Keratinocyte (primary cell): ENCODE data around the gene FHOD1. TPM values are rescaled to one million over a fixed set of nuclear protein-coding genes. Genes with fewer than 3 reads are reported as not detected.
A peak's percentile ranks its signal among the peaks of the same experiment; 100 is the strongest.

ENCODE experiments used
- DNase-seq: peaks from one replicate; pipeline ENCODE4 v3.0.0-alpha.2; 2011; ENCODE audit warnings: low read depth, missing footprints, low spot score
- FAIRE-seq: peaks from 2 replicates; lab custom pipeline; 2011; peaks lifted over from hg19 to GRCh38; lab: Jason Lieb, UNC
- H2AFZ ChIP-seq: 2 replicates; pipeline ENCODE4 v1.6.0; 2012; ENCODE audit warnings: low read length, control low read depth, inconsistent platforms; ENCODE audit not compliant: control insufficient read depth
- H3K27ac ChIP-seq: 2 replicates; pipeline ENCODE4 v1.5.1; 2011; ENCODE audit warnings: low read length; ENCODE audit not compliant: control insufficient read depth, insufficient read depth
- H3K27me3 ChIP-seq: 3 replicates; pipeline ENCODE4 v1.6.0; 2011; ENCODE audit warnings: low read length; ENCODE audit not compliant: control insufficient read depth, insufficient read depth; ENCODE audit errors: extremely low read depth
- H3K36me3 ChIP-seq, 2 experiments: 2 replicates in 1 of 2; 3 replicates in 1 of 2; pipeline ENCODE4 v1.5.1; 2011; ENCODE audit warnings: low read length in 2 of 2, mild to moderate bottlenecking in 1 of 2; ENCODE audit not compliant: control insufficient read depth in 2 of 2, insufficient read depth in 2 of 2; ENCODE audit errors: extremely low read depth in 1 of 2
- H3K4me1 ChIP-seq: 3 replicates; pipeline ENCODE4 v1.5.1; 2011; ENCODE audit warnings: low read length; ENCODE audit not compliant: control insufficient read depth, insufficient read depth; ENCODE audit errors: extremely low read depth
- H3K4me2 ChIP-seq: 3 replicates; pipeline ENCODE4 v1.6.0; 2011; ENCODE audit warnings: low read depth, low read length; ENCODE audit not compliant: control insufficient read depth, insufficient read depth; ENCODE audit errors: extremely low read depth
- H3K4me3 ChIP-seq, 3 experiments: fragments of 200-600 bp in 1 of 3; sonication (generic) in 1 of 3; 2 replicates in 2 of 3; 3 replicates in 1 of 3; pipeline ENCODE4 v1.5.1; 2011 to 2016; ENCODE audit warnings: low read length in 3 of 3, mild to moderate bottlenecking in 3 of 3, control low read depth in 2 of 3, inconsistent platforms in 1 of 3, low read depth in 1 of 3, mixed read lengths in 1 of 3, mixed run types in 1 of 3, moderate library complexity in 1 of 3; ENCODE audit not compliant: control insufficient read depth in 2 of 3, insufficient read depth in 2 of 3; ENCODE audit errors: extremely low read depth in 1 of 3
- H3K79me2 ChIP-seq: 2 replicates; pipeline ENCODE4 v1.6.0; 2012; ENCODE audit warnings: low read length; ENCODE audit not compliant: control insufficient read depth, insufficient read depth
- H3K9ac ChIP-seq: 3 replicates; pipeline ENCODE4 v1.6.0; 2011; ENCODE audit warnings: low read length; ENCODE audit not compliant: control insufficient read depth, insufficient read depth; ENCODE audit errors: extremely low read depth
- H3K9me1 ChIP-seq: 3 replicates; pipeline ENCODE4 v1.6.0; 2011; ENCODE audit warnings: low read length; ENCODE audit not compliant: control insufficient read depth, insufficient read depth; ENCODE audit errors: extremely low read depth
- H3K9me3 ChIP-seq: 2 replicates; pipeline ENCODE4 v1.5.1; 2012; ENCODE audit warnings: low read depth, low read length; ENCODE audit not compliant: control insufficient read depth
- H4K20me1 ChIP-seq: 3 replicates; pipeline ENCODE4 v1.6.0; 2011; ENCODE audit warnings: low read length; ENCODE audit not compliant: control insufficient read depth, insufficient read depth; ENCODE audit errors: extremely low read depth
- EZH2 ChIP-seq: IDR thresholded peaks from one replicate; pipeline ENCODE4 v1.6.1; 2012; ENCODE audit warnings: inconsistent platforms, mild to moderate bottlenecking, low read length, moderate library complexity
- dilution Hi-C: fragments of 300-500 bp; cut with MboI; formaldehyde crosslinking; loops from one replicate; pipeline ENCODE4 v1.7.0; 2020; ENCODE audit warnings: low sequenced_read_pairs; ENCODE audit not compliant: extremely low pct_ligation_motif_present
- polyA plus RNA-seq, 5 experiments: library from polyadenylated mRNA; depleted of rRNA in 3 of 5; stranded (reverse) in 3 of 5; stranded (forward) in 1 of 5; unstranded in 1 of 5; fragments of >200 nt; gene quantifications; 1 replicate in 1 of 5; 2 replicates in 3 of 5; 3 replicates in 1 of 5; pipeline versions ENCODE4 v1.2.1 to v1.2.3, GENCODE V29; 2011 to 2012; ENCODE audit warnings: missing spikeins in 2 of 5, low read depth in 1 of 5, low replicate concordance in 1 of 5
- TF ChIP-seq, protein P1 (sequence below), 3 experiments: IDR thresholded peaks in 1 of 3; conservative IDR thresholded peaks in 1 of 3; optimal IDR thresholded peaks in 1 of 3; 2 replicates in 2 of 3; 3 replicates in 1 of 3; pipeline versions ENCODE3 to v1.5.1; 2011; ENCODE audit warnings: low read length in 3 of 3, mild to moderate bottlenecking in 3 of 3, moderate library complexity in 2 of 3, control low read depth in 1 of 3, inconsistent platforms in 1 of 3; ENCODE audit not compliant: insufficient read depth in 2 of 3; ENCODE audit errors: extremely low read depth in 1 of 3

Gene FHOD1
- polyA plus RNA-seq, 1 donor (not counting 4 experiments of a cell fraction or from before 2014, with no cell fraction given): 29.4 TPM

DNA sequence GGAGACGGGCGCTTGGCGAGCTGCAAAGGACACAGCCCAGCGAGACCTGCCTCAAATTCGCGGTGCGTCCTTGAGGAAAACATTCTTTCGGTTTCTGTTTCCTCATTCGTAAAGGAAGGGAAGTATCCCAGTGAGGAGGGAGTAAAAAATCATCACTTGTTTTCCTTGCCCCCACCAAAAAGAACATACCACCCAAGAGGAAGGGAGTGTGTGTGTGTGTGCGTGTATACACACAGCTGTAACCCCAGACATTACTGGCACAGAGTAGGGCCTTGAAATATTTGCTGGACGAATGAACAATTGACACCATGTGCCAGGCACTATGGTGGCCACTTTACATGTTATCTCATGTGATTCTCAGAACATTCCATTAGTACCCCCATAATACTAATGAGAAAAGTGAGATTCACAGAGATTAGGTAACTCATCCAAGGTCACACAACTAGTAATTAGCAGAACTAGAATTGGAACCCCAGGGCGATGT, 61.6 kb downstream of the FHOD1 start:
- Histone ChIP-seq H3K4me2 (peak overlapping the region; percentile 73), H3K27me3 (no peaks in the 10 kb centered on the region), H3K4me1 (peaks cover 25% of the 10 kb centered on the region), H2AFZ (no peak overlapping the region), H3K4me3 (no peak overlapping the region), H3K9me1 (peaks cover 2% of the 10 kb centered on the region), H3K9me3 (no peaks in the 10 kb centered on the region), H3K27ac (no peak overlapping the region), H3K36me3 (no peaks in the 10 kb centered on the region), H3K79me2 (peaks cover 7% of the 10 kb centered on the region), H3K9ac (no peak overlapping the region), H4K20me1 (no peaks in the 10 kb centered on the region)
- no peak for DNase-seq
- TF ChIP-seq EZH2: no peak
- TF ChIP-seq, protein P1, sequence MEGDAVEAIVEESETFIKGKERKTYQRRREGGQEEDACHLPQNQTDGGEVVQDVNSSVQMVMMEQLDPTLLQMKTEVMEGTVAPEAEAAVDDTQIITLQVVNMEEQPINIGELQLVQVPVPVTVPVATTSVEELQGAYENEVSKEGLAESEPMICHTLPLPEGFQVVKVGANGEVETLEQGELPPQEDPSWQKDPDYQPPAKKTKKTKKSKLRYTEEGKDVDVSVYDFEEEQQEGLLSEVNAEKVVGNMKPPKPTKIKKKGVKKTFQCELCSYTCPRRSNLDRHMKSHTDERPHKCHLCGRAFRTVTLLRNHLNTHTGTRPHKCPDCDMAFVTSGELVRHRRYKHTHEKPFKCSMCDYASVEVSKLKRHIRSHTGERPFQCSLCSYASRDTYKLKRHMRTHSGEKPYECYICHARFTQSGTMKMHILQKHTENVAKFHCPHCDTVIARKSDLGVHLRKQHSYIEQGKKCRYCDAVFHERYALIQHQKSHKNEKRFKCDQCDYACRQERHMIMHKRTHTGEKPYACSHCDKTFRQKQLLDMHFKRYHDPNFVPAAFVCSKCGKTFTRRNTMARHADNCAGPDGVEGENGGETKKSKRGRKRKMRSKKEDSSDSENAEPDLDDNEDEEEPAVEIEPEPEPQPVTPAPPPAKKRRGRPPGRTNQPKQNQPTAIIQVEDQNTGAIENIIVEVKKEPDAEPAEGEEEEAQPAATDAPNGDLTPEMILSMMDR (optimal IDR thresholded peaks at IDR 0.05 in 1 of 3, IDR thresholded peaks at IDR 0.05 in 1 of 3, conservative IDR thresholded peaks at IDR 0.05 in 1 of 3; ENCODE audit: extremely low read depth in 1 of 3, insufficient read depth in 2 of 3, low read length in 3 of 3): no peak
- dilution Hi-C loops: no loop called here
- FAIRE-seq: no peak

DNA sequence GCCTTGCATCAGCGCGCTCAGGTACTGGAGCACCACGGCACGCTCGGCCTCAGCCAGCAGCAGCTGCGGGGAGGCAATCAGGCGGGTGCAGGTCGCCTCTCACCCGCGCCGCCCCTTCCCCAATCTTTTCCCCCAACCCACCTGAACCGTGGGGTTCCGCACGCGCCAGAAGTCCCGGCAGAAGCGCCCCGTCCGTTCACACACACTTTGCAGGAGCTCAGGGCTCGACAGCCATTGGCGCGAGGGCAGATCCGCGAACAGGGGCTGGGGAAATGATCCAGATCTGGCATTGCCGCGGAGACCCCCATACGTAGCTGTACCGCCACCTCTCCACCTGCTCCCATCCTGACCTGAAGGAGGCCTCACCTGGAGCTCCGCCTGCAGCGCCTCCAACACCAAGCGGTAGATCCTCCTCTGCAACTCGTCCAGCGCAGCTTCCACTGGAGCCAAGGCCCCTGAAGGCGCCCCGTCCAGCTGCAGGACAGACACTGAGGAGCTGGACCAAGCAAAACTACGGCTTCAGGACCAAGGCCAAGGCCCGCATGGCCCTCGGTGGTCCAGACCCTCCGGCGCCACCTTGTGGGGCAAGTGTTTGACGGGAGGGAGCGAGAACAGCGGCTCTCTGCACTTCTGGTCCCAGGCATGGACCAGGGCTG, 62.2 kb downstream of the FHOD1 start:
- H2AFZ ChIP-seq: no peak overlapping the region
- H3K27ac ChIP-seq: no peak overlapping the region
- no peaks in the 10 kb centered on the region for H3K36me3 ChIP-seq
- FAIRE-seq (peak; percentile 72), DNase-seq (peak; percentile 56)
- H3K4me1 ChIP-seq: peaks cover 25% of the 10 kb centered on the region
- peaks cover 7% of the 10 kb centered on the region for H3K79me2 ChIP-seq
- no peaks in the 10 kb centered on the region for H3K27me3 ChIP-seq
- H3K9ac ChIP-seq: no peak overlapping the region
- peak overlapping the region; percentile 73 for H3K4me2 ChIP-seq
- peaks cover 2% of the 10 kb centered on the region for H3K9me1 ChIP-seq
- TF ChIP-seq, protein P1 (optimal IDR thresholded peaks at IDR 0.05 in 1 of 3, IDR thresholded peaks at IDR 0.05 in 1 of 3, conservative IDR thresholded peaks at IDR 0.05 in 1 of 3; ENCODE audit: extremely low read depth in 1 of 3, insufficient read depth in 2 of 3, low read length in 3 of 3): peak; percentile 79 to 94 (median 82)
- no peak for TF ChIP-seq EZH2
- no peaks in the 10 kb centered on the region for H3K9me3 ChIP-seq
- no peaks in the 10 kb centered on the region for H4K20me1 ChIP-seq
- dilution Hi-C loops: no loop called here
- no peak overlapping the region for H3K4me3 ChIP-seq
